HepG2 (cell line): ENCODE data around the gene DYNLT2B. TPM values are rescaled to one million over a fixed set of nuclear protein-coding genes. Genes with fewer than 3 reads are reported as not detected.

Source experiments
- ATAC-seq: fragments of 200-7000 bp; cut with Tn5 transposase; 3 replicates; pipeline ENCODE4 v1.9.1; 2020; ENCODE audit warnings: mild to moderate bottlenecking, moderate library complexity
- BruUV-seq: library from RNA; stranded (reverse); fragments of 400-500 nt; replicated peaks from 2 replicates; lab custom pipeline; 2021; lab: Mats Ljungman, UMichigan
- CTCF ChIA-PET: fragments of 300-600 bp; formaldehyde crosslinking; extraction: SDS; loops from one replicate; lab custom pipeline; 2021; ENCODE audit warnings: low total read pairs, inconsistent platforms, low intra/inter-chr PET ratio; lab: Yijun Ruan, JAX
- POLR2A ChIA-PET: fragments of 350-600 bp; sonication (Branson Sonifier 250); formaldehyde crosslinking; loops from one replicate; lab custom pipeline; 2020; ENCODE audit warnings: antibody characterized with exemption, inconsistent platforms; lab: Yijun Ruan, JAX
- DNase-seq: peaks from one replicate; pipeline ENCODE4 v3.0.0-alpha.2; 2015; ENCODE audit warnings: low spot score
- FAIRE-seq: peaks from 3 replicates; lab custom pipeline; 2011; peaks lifted over from hg19 to GRCh38; lab: Jason Lieb, UNC
- H2AFZ ChIP-seq: one replicate; pipeline ENCODE4 v1.6.1; 2011; ENCODE audit warnings: low read length, inconsistent platforms
- H3K27ac ChIP-seq: fragments of 300-600 bp; 3 replicates; pipeline ENCODE4 v1.8.0; 2011; ENCODE audit warnings: mixed run types, mild to moderate bottlenecking, mixed read lengths, low read length, inconsistent platforms; ENCODE audit not compliant: insufficient read depth; ENCODE audit errors: extremely low read length
- H3K27me3 ChIP-seq, 2 experiments: fragments of 200-600 bp in 1 of 2; 2 replicates in 1 of 2; 3 replicates in 1 of 2; pipeline versions ENCODE4 v1.6.0 to v1.8.0; 2011; ENCODE audit warnings: low read length in 2 of 2, mild to moderate bottlenecking in 2 of 2, moderate library complexity in 2 of 2, inconsistent platforms in 1 of 2; ENCODE audit not compliant: insufficient read depth in 2 of 2, control insufficient read depth in 1 of 2
- H3K36me3 ChIP-seq, 2 experiments: fragments of 200-600 bp in 1 of 2; replicated peaks in 1 of 2; 2 replicates in 1 of 2; 3 replicates in 1 of 2; pipeline versions ENCODE4 v1.5.1 to v1.8.0; 2011; ENCODE audit warnings: low read length in 2 of 2, inconsistent platforms in 1 of 2; ENCODE audit not compliant: insufficient read depth in 2 of 2, control insufficient read depth in 1 of 2
- H3K4me1 ChIP-seq: 2 replicates; pipeline ENCODE4 v1.5.1; 2012; ENCODE audit warnings: low read length, inconsistent platforms; ENCODE audit not compliant: insufficient read depth
- H3K4me2 ChIP-seq: 2 replicates; pipeline ENCODE4 v1.6.0; 2011; ENCODE audit warnings: low read depth, low read length, inconsistent platforms
- H3K4me3 ChIP-seq, 3 experiments: fragments of 200-600 bp in 1 of 3; sonication (generic), shearing (Covaris generic) in 1 of 3; replicated peaks in 1 of 3; 2 replicates each; pipeline ENCODE4 v1.5.1; 2011 to 2016; ENCODE audit warnings: low read length in 3 of 3, inconsistent platforms in 2 of 3, low read depth in 2 of 3, mild to moderate bottlenecking in 2 of 3, control low read depth in 1 of 3, mixed read lengths in 1 of 3; ENCODE audit not compliant: insufficient read depth in 1 of 3
- H3K79me2 ChIP-seq: one replicate; pipeline ENCODE4 v1.6.1; 2011; ENCODE audit warnings: low read length, inconsistent platforms; ENCODE audit not compliant: insufficient read depth
- H3K9ac ChIP-seq: 2 replicates; pipeline ENCODE4 v1.6.0; 2011; ENCODE audit warnings: mild to moderate bottlenecking, low read depth, low read length, inconsistent platforms; ENCODE audit not compliant: insufficient read depth
- H3K9me3 ChIP-seq: 2 replicates; pipeline ENCODE4 v1.5.1; 2012; ENCODE audit warnings: mild to moderate bottlenecking, low read length
- H4K20me1 ChIP-seq: 2 replicates; pipeline ENCODE4 v1.6.0; 2011; ENCODE audit warnings: inconsistent platforms, mild to moderate bottlenecking, low read length, moderate library complexity; ENCODE audit not compliant: insufficient read depth
- ARID2 ChIP-seq: sonication (generic); formaldehyde crosslinking; IDR thresholded peaks from 2 replicates; pipeline ENCODE4 v1.8.1; 2022; ENCODE audit warnings: mild to moderate bottlenecking, missing genetic modification reagents, borderline replicate concordance
- CTCF ChIP-seq: sonication (generic); formaldehyde crosslinking; IDR thresholded peaks from 2 replicates; pipeline ENCODE4 v1.5.0; 2020; ENCODE audit warnings: mild to moderate bottlenecking, missing genetic modification reagents, moderate library complexity
- DMTF1 ChIP-seq: sonication (generic); formaldehyde crosslinking; IDR thresholded peaks from 2 replicates; pipeline ENCODE4 v1.4.0; 2020; ENCODE audit warnings: mild to moderate bottlenecking, missing genetic modification reagents
- HNF4A ChIP-seq: sonication (generic); formaldehyde crosslinking; IDR thresholded peaks from 2 replicates; pipeline ENCODE4 v1.4.0; 2020; ENCODE audit warnings: missing genetic modification reagents
- IRF9 ChIP-seq: sonication (generic); formaldehyde crosslinking; IDR thresholded peaks from 2 replicates; pipeline ENCODE4 v1.8.0; 2022; ENCODE audit warnings: missing genetic modification reagents, mild to moderate bottlenecking, borderline replicate concordance
- KLF9 ChIP-seq: IDR thresholded peaks from 2 replicates; pipeline ENCODE4 v1.6.1; 2016; ENCODE audit warnings: low read depth
- MTF2 ChIP-seq: sonication (generic); formaldehyde crosslinking; IDR thresholded peaks from 2 replicates; pipeline ENCODE4 v1.5.0; 2020; ENCODE audit warnings: missing genetic modification reagents, borderline replicate concordance
- NR2F2 ChIP-seq: IDR thresholded peaks from 2 replicates; pipeline ENCODE4 v1.6.1; 2012; ENCODE audit warnings: low read depth, inconsistent platforms, borderline replicate concordance
- ONECUT2 ChIP-seq: sonication (generic); formaldehyde crosslinking; IDR thresholded peaks from 2 replicates; pipeline ENCODE4 v1.4.0; 2020; ENCODE audit warnings: missing genetic modification reagents
- ZBTB3 ChIP-seq: sonication (generic); formaldehyde crosslinking; IDR thresholded peaks from 2 replicates; pipeline ENCODE4 v1.4.0; 2020; ENCODE audit warnings: low read depth, mild to moderate bottlenecking, moderate library complexity, missing genetic modification reagents, borderline replicate concordance
- ZBTB34 ChIP-seq: sonication (generic); formaldehyde crosslinking; IDR thresholded peaks from 2 replicates; pipeline ENCODE4 v1.8.0; 2022; ENCODE audit warnings: mild to moderate bottlenecking, missing genetic modification reagents
- ZFP82 ChIP-seq: sonication (generic); formaldehyde crosslinking; IDR thresholded peaks from 2 replicates; pipeline ENCODE4 v1.5.1; 2020; ENCODE audit warnings: mild to moderate bottlenecking, missing genetic modification reagents, borderline replicate concordance
- ZNF337 ChIP-seq: sonication (generic); formaldehyde crosslinking; IDR thresholded peaks from 2 replicates; pipeline ENCODE4 v1.5.1; 2020; ENCODE audit warnings: missing genetic modification reagents, low read depth, mild to moderate bottlenecking, borderline replicate concordance
- ZNF558 ChIP-seq: sonication (generic); formaldehyde crosslinking; IDR thresholded peaks from 2 replicates; pipeline ENCODE4 v1.9.0; 2022; ENCODE audit warnings: mild to moderate bottlenecking, missing genetic modification reagents, borderline replicate concordance
- ZNF576 ChIP-seq: sonication (generic); formaldehyde crosslinking; IDR thresholded peaks from 2 replicates; pipeline ENCODE4 v1.4.0; 2020; ENCODE audit warnings: mild to moderate bottlenecking, missing genetic modification reagents
- ZNF670 ChIP-seq: sonication (generic); formaldehyde crosslinking; IDR thresholded peaks from 2 replicates; pipeline ENCODE4 v1.8.0; 2022; ENCODE audit warnings: mild to moderate bottlenecking, missing genetic modification reagents, borderline replicate concordance
- ZNF713 ChIP-seq: sonication (generic); formaldehyde crosslinking; IDR thresholded peaks from 2 replicates; pipeline ENCODE4 v1.4.0; 2020; ENCODE audit warnings: mild to moderate bottlenecking, missing genetic modification reagents
- ZNF772 ChIP-seq: sonication (generic); formaldehyde crosslinking; IDR thresholded peaks from 2 replicates; pipeline ENCODE4 v1.5.0; 2020; ENCODE audit warnings: mild to moderate bottlenecking, missing genetic modification reagents
- WGBS: methylation state at CpG from one replicate; pipeline ENCODE4 v1.1.6; 2017; ENCODE audit warnings: low lambda C conversion rate; 5-methylcytosine and 5-hydroxymethylcytosine counted together
- in situ Hi-C: cut with HindIII; loops from 2 replicates; pipeline ENCODE4 v1.10.0; 2017; ENCODE audit warnings: low pct_unique_long_range_greater_than_20kb; ENCODE audit not compliant: extremely low pct_ligation_motif_present
- intact Hi-C: fragments of 100-400 bp; cut with micrococcal nuclease; formaldehyde crosslinking; loops from one replicate; pipeline ENCODE4 v1.10.0; 2022; ENCODE audit not compliant: unreplicated experiment
- polyA plus RNA-seq, 8 experiments: library from polyadenylated mRNA; depleted of rRNA in 3 of 8; stranded (reverse) in 7 of 8; unstranded in 1 of 8; fragments of >200 nt; fragmentation: Illumina TruSeq in 4 of 8; extraction: Trizol in 4 of 8; gene quantifications; 2 replicates each; pipeline versions ENCODE4 v1.2.1 to v1.2.3, GENCODE V29; 2011 to 2016; ENCODE audit warnings: low read depth in 4 of 8, missing spikeins in 1 of 8, mixed read lengths in 1 of 8; ENCODE audit not compliant: insufficient read depth in 1 of 8
- total RNA-seq, 5 experiments: library from RNA; depleted of rRNA; stranded (reverse); fragments of >200 nt; fragmentation: Illumina TruSeq; extraction: Trizol; gene quantifications; 2 replicates each; pipeline ENCODE4 v1.2.3, GENCODE V29; 2016; ENCODE audit warnings: low read depth in 1 of 5

DYNLT2B gene
- total and polyA plus RNA-seq, 2 of the 13 experiments (the other 11 are each of a cell fraction or from before 2014, with no cell fraction given): 4.0 to 7.0 TPM

GRCh38 chr3:196287090-196287439 is 31.0 kb downstream of the DYNLT2B start:
- peak overlapping the region; percentile 87 for H3K27ac ChIP-seq
- H3K4me1 ChIP-seq: peaks cover 44% of the 10 kb centered on the region
- H2AFZ ChIP-seq: no peak overlapping the region
- H3K79me2 ChIP-seq: peaks cover 41% of the 10 kb centered on the region
- intact Hi-C loops: no loop called here
- peak overlapping the region; percentile 84 for H3K4me2 ChIP-seq
- H3K9me3 ChIP-seq: no peaks in the 10 kb centered on the region
- no peak for DNase-seq
- H3K9ac ChIP-seq: peak overlapping the region; percentile 82
- in situ Hi-C loops: no loop called here
- H3K27me3 ChIP-seq: no peaks in the 10 kb centered on the region; a peak in 2 of 5 replicates
- BruUV-seq: TSS peak; percentile 50
- CTCF ChIA-PET: no interaction called here
- H3K36me3 ChIP-seq: no peaks in the 10 kb centered on the region
- FAIRE-seq: no peak
- 0% methylated on average over 5 of the region's 22 CpGs for whole genome bisulfite sequencing
- POLR2A ChIA-PET: interaction anchor here (0.8 to 1.0 kb wide), 3 partner anchors 28 to 60 kb away, joined by 3 read pairs; partner anchors contain the start of gene DYNLT2B
- H3K4me3 ChIP-seq: peak overlapping the region; percentile 78 to 94 (median 87)
- peak; percentile 43 for ATAC-seq
- no peaks in the 10 kb centered on the region for H4K20me1 ChIP-seq
- TF ChIP-seq ZBTB3 (CRISPR knock-in tag): no peak
- 0 out of 2 replicates have a peak, but pooled peaks have one; percentile 17 for TF ChIP-seq IRF9 (CRISPR knock-in tag)
- peak; percentile 17 for TF ChIP-seq CTCF (CRISPR knock-in tag)
- peak; percentile 40; the same call in 1 of the 2 replicates for TF ChIP-seq NR2F2
- 0 out of 2 replicates have a peak, but pooled peaks have one; percentile 85 for TF ChIP-seq ZFP82 (CRISPR knock-in tag)
- TF ChIP-seq MTF2 (CRISPR knock-in tag): peak; percentile 19; the same call in 1 of the 2 replicates
- TF ChIP-seq ZNF670 (CRISPR knock-in tag): peak; percentile 84; the same call in 1 of the 2 replicates
- no peak for TF ChIP-seq ZBTB34 (CRISPR knock-in tag)
- peak; percentile 32; the same call in 1 of the 2 replicates for TF ChIP-seq ONECUT2 (CRISPR knock-in tag)
- 0 out of 2 replicates have a peak, but pooled peaks have one; percentile 32 for TF ChIP-seq ZNF558 (CRISPR knock-in tag)
- TF ChIP-seq ZNF772 (CRISPR knock-in tag): no peak
- TF ChIP-seq DMTF1 (CRISPR knock-in tag): 0 out of 2 replicates have a peak, but pooled peaks have one; percentile 16
- TF ChIP-seq ZNF713 (CRISPR knock-in tag): no peak
- no peak for TF ChIP-seq KLF9 (CRISPR knock-in tag)
- peak; percentile 18; the same call in 1 of the 2 replicates for TF ChIP-seq ZNF337 (CRISPR knock-in tag)
- TF ChIP-seq ARID2 (CRISPR knock-in tag): no peak
- TF ChIP-seq ZNF576: no peak
- 0 out of 2 replicates have a peak, but pooled peaks have one; percentile 23 for TF ChIP-seq HNF4A (CRISPR knock-in tag)
